ENCODE results near the gene MAPKAP1. TPM values are rescaled to one million over a fixed set of nuclear protein-coding genes. Genes with fewer than 3 reads are reported as not detected.

The MAPKAP1 gene
- total RNA-seq, 4 donors from 2014 or later = 59.0 to 98.2 (median 70.9) TPM

- Histone ChIP-seq H3K4me1 (no peaks in the 10 kb centered on the region), H3K27ac (peak overlapping the region; percentile 76 to 95 (median 85)), H3K9me3 (no peaks in the 10 kb centered on the region), H3K4me3 (peak overlapping the region; percentile 41 to 84 (median 72)), H3K27me3 (no peaks in the 10 kb centered on the region), H3K36me3 (no peaks in the 10 kb centered on the region)
- DNase-seq = peak; percentile 53 to 62 (median 61)
- TF ChIP-seq POLR2A (IDR thresholded peaks at IDR 0.05) (no peak), CTCF (IDR thresholded peaks at IDR 0.05) (no peak)
Observed at GRCh38 chr9:125747765-125748445, 40.9 kb upstream of the MAPKAP1 start.

GRCh38 chr9:125747053-125747764 lies 40.2 kb upstream of the MAPKAP1 start, which contains the start of gene PBX3:
TSS of gene PBX3 (plus strand) at chr9:125747373.
- H3K27ac ChIP-seq = peak within 1 kb of the TSS; percentile 77 to 95 (median 85)
- H3K4me3 ChIP-seq = peak within 1 kb of the TSS; percentile 52 to 84 (median 72)
- TF ChIP-seq CTCF (IDR thresholded peaks at IDR 0.05) (no peak), POLR2A (IDR thresholded peaks at IDR 0.05) (no peak)
- no peaks in the 10 kb centered on the region for H3K36me3 ChIP-seq
- H3K9me3 ChIP-seq = no peaks in the 10 kb centered on the region
- DNase-seq = peak; percentile 50 to 76 (median 72)
- no peaks in the 10 kb centered on the region for H3K27me3 ChIP-seq
- H3K4me1 ChIP-seq = no peaks in the 10 kb centered on the region

- Histone ChIP-seq H3K4me1 (no peaks in the 10 kb centered on the region), H3K27ac (peak overlapping the region; percentile 77 to 95 (median 85)), H3K9me3 (no peaks in the 10 kb centered on the region), H3K4me3 (peak overlapping the region; percentile 52 to 84 (median 72)), H3K27me3 (no peaks in the 10 kb centered on the region), H3K36me3 (no peaks in the 10 kb centered on the region)
- no peak for DNase-seq
- TF ChIP-seq CTCF (IDR thresholded peaks at IDR 0.05) (no peak), POLR2A (IDR thresholded peaks at IDR 0.05) (no peak)
Observed at GRCh38 chr9:125746774-125747052, 39.7 kb upstream of the MAPKAP1 start.

- Histone ChIP-seq H3K27me3 (no peaks in the 10 kb centered on the region), H3K4me1 (no peaks in the 10 kb centered on the region), H3K4me3 (peak overlapping the region; percentile 52 to 84 (median 72)), H3K27ac (peak overlapping the region; percentile 77 to 95 (median 85)), H3K9me3 (no peaks in the 10 kb centered on the region), H3K36me3 (no peaks in the 10 kb centered on the region)
- TF ChIP-seq CTCF (IDR thresholded peaks at IDR 0.05) (no peak), POLR2A (IDR thresholded peaks at IDR 0.05) (no peak)
- DNase-seq = peak; percentile 94 to 97 (median 96)
Observed at GRCh38 chr9:125746017-125746773, 39.2 kb upstream of the MAPKAP1 start.

GRCh38 chr9:125745682-125746016 lies 38.6 kb upstream of the MAPKAP1 start:
- no peaks in the 10 kb centered on the region for H3K36me3 ChIP-seq
- H3K9me3 ChIP-seq = no peaks in the 10 kb centered on the region
- DNase-seq = no peak
- H3K4me3 ChIP-seq = peak overlapping the region; percentile 52 to 84 (median 72)
- TF ChIP-seq POLR2A (IDR thresholded peaks at IDR 0.05) (no peak), CTCF (IDR thresholded peaks at IDR 0.05) (no peak)
- peak overlapping the region; percentile 77 to 95 (median 85) for H3K27ac ChIP-seq
- no peaks in the 10 kb centered on the region for H3K4me1 ChIP-seq
- H3K27me3 ChIP-seq = no peaks in the 10 kb centered on the region

Data from Peyer's patch (tissue), 4 donors.